Measurements from ENCODE around the gene C12orf42.

C12orf42 gene

DNA sequence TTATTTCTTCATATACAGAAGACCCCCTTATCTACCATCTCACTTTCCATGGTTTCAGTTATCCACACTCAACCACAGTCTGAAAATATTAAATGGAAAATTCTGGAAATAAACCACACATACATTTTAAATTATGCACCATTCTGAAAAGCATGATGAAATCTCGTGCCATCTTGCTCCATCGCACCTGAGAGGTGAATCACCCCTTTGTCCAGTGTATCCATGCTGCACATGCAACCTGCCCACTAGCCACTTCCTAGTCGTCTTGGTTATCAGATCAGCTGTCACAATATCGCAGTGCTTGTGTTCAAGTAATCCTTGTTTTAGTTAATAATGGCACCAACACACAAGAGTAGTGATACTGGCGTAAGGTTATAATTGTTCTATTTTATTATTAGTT lies 145.7 kb downstream of the C12orf42 start:
- H3K4me3 ChIP-seq (ENCODE audit: low read depth, low read length), result no peak overlapping the region

DNA sequence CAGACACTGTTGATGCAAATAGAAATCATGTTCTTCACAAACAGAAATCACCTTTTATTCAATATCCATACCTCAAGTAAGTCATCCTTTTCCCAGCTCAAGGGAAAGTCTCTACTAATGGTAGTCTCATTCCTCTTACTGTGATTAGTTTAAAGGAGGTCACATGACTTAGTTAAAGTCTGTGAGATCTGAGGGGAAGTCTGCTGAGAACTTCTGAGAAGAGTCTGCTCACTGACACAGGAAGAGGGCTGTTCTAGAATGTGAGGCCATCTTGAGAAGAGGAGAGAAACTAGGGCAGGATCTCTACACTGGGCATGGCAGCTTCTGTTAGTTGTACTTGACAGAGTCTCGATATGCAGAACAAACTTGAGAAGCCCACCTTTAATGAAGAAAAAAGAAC lies 146.8 kb downstream of the C12orf42 start:
- no peak overlapping the region for H3K4me3 ChIP-seq (ENCODE audit: low read depth, low read length)

GRCh38 chr12:103336940-103337339 lies 158.8 kb downstream of the C12orf42 start:
- H3K4me3 ChIP-seq (ENCODE audit: low read depth, low read length), result no peak overlapping the region

DNA sequence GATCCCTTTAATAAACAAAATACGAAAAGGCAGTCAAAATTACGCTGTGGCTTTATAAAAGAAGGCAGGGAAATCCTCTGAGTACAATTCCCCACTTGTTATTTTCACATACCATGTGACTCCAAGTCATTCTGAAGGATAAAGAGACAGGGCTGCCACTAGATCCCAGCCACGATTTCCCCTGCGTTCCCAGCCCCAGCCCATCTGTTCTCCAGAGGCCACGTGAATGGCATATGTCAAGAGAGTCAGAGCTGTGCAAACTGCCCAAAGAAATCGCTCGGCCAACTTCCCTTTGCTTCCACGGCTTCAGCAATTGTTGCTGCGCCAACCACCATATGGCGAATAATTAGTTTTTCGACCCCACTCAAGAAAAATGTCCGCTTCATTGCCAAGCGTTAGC lies 161.3 kb downstream of the C12orf42 start:
- H3K4me3 ChIP-seq (ENCODE audit: low read depth, low read length), result no peak overlapping the region

- no peak overlapping the region for H3K4me3 ChIP-seq (ENCODE audit: low read depth, low read length)
These were observed 162.1 kb downstream of the C12orf42 start for GRCh38 chr12:103333676-103334075.

GRCh38 chr12:103331643-103332042 lies 164.1 kb downstream of the C12orf42 start:
- no peak overlapping the region for H3K4me3 ChIP-seq (ENCODE audit: low read depth, low read length)

DNA sequence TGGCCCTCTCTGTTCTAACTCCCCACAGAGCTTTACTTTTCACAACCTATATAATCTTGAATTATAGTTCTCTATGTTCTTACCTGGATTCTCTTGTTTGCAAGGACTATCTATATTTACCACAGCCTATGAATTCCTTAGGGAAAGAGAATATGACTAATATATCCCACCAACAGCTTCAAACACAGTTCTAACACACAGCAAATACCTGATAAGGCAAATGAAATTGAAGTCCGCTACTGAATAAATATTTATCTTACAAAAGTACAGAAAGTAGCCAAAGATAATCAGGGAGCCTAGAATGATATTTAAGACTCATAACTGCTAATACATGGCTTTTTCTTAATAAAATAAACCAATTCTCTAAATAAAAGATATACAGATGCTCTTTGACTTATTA lies 165.1 kb downstream of the C12orf42 start:
- no peak overlapping the region for H3K4me3 ChIP-seq (ENCODE audit: low read depth, low read length)

GRCh38 chr12:103327676-103328075 lies 168.1 kb downstream of the C12orf42 start:
- no peak overlapping the region for H3K4me3 ChIP-seq (ENCODE audit: low read depth, low read length)

DNA sequence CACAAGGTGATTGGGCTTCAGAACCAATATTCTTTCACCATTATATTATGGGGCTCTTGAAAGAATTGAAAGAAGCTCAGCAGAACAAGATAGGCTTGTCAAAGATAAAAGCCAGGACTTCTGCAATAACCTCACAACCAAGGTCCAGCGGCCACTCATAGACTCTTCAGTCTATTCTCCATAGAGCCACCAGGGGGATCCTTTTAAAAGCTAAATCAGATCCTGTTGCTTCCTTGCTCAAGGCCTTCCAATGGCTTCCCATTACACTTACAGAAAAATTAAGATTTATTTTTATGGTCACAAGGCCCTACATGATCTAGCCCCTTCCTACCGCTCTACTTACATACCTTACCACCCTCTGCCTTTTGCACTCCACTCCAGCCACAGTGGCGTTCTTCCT lies 169.6 kb downstream of the C12orf42 start:
- no peak overlapping the region for H3K4me3 ChIP-seq (ENCODE audit: low read depth, low read length)

DNA sequence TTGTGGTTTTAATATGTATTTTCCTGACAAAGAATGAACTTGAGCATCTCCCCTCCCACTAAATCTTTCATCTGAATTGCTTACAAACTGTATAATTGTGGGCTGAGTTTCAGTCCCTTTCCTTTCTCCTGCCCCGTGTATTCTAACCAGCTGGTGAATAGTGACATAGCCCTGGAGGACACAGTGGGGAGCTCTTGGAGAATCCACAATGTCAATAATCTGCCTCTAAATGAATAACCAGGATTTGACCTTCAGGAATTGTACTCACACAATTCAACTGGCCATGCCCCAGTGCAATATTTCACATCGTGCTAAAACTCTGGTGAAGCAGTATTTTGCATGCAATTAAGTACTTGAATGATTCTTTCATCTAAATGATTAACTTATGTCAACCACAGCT lies 177.2 kb downstream of the C12orf42 start:
- no peak overlapping the region for H3K4me3 ChIP-seq (ENCODE audit: low read depth, low read length)

- no peak overlapping the region for H3K4me3 ChIP-seq (ENCODE audit: low read depth, low read length)
These were observed 178.5 kb downstream of the C12orf42 start for GRCh38 chr12:103317220-103317619.

DNA sequence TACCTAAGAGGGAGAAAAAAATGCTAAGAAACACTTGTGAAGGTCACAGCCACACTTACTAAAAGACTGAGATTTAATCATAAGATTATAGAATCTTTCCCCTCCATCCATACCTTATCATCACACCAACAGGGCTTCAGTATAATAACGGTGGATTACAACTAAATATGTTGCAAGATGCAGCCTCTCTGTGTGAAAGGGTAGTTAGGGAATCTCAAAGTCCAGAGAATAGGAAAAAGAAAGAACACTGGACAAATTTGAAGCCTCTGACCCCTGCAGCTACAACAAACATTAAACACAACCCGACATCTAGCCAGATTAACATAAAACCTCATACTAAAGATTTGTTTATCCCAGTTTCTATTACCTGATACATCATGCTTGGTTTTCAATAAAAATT lies 181.0 kb downstream of the C12orf42 start:
- no peak overlapping the region for H3K4me3 ChIP-seq (ENCODE audit: low read depth, low read length)

DNA sequence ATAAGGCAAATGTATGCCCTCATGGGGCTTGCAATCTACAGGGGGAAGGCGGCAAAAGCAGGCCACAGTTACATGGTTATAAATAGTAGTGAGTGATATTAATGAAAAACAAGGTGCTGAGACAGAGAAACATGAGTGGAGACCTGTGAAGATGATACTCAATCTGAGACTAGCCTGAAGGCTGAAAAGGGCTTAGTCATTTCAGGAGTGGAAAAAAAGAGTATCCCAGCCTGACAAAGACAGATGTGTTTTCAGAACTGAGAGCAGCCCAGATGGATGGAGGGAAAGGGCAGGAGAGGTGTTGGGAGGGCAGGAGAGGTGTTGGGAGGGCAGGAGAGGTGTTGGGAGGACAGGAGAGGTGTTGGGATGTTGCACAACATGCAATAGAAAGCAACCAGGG lies 181.9 kb downstream of the C12orf42 start:
- H3K4me3 ChIP-seq (ENCODE audit: low read depth, low read length), result no peak overlapping the region

DNA sequence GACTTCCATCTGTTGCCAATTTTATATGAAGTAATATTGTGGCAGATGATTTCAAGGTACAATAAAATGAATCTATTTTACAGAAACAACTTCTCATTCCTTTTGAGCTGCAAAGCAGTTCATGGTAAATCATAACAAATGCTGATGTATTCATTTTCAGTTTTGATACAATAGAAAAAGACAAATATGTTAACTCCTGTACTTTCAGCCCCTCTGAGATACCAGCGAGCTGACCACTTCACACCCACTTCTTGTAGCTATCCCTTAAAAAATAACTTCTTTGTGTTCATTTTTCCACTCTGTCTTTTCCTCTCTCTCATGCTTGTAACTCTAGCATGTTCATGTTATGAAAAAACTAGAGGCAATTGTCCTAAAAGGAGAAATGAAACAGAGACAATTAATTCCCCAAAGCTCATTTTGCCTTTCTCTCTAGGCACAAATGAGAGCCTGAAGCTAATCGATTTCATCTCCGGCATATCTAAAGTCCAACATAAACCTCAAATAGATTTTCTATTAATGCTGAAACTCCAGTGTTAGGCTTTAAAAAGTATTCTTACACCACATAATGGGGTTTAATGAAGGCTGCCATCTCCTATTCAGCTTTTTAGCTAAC lies 182.9 kb downstream of the C12orf42 start:
- no peak overlapping the region for H3K4me3 ChIP-seq (ENCODE audit: low read depth, low read length)

DNA sequence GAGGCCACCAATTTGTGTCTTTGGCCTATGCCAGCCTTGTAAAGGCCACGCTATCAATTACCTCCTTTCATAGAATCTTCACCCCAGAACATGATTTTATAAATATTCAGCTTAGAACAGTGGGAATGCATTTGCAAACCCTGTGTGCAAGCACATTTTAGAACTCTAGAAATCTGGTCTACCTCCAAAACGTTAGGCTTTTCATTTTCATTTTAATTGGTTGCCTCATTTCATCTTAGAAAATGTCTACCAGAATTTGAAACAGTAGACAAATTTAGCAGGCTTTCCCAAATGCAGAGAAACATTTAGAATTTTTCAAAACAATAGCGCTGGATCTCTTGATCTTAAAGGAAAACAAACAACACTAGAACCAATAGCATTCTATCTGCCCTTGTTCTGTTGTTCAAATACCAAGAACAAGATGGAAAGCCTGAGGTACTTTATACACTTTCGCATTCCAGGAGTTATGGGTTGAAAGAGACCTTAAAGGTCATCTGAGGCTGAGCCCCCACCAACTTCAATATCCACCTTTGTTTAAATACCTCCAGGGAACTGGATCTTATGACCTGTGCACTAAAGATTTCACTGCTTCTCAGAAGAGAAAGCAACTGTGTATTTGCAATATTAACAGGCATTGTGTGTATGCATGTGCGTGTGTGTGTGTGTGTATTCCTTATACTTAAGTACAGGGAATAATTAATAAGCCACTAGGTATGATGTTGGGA lies 185.1 kb downstream of the C12orf42 start:
- no peak overlapping the region for H3K4me3 ChIP-seq (ENCODE audit: low read depth, low read length)

DNA sequence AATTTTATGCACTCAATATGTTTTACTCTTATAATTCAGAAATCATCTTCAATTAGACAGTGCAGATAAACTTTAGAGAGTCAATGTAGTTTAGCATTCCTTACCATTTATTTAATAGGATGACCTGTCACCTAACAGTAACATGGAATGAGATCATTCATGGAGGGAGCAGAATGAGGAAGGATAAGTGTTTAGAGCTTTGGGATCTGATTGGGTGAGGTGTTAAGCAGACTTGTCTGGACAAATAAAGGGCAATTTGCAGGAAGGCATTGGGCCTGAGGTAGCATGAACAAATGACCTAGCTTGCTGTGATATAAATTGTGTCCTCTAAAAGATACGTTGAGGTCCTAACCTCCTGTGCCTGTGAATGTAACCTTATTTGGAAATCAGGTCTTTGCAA lies 187.4 kb downstream of the C12orf42 start:
- H3K4me3 ChIP-seq (ENCODE audit: low read depth, low read length), result no peak overlapping the region

GRCh38 chr12:103303484-103303883 lies 192.3 kb downstream of the C12orf42 start:
- H3K4me3 ChIP-seq (ENCODE audit: low read depth, low read length), result no peak overlapping the region

GRCh38 chr12:103301642-103302591 lies 193.9 kb downstream of the C12orf42 start:
- no peak overlapping the region for H3K4me3 ChIP-seq (ENCODE audit: low read depth, low read length)

DNA sequence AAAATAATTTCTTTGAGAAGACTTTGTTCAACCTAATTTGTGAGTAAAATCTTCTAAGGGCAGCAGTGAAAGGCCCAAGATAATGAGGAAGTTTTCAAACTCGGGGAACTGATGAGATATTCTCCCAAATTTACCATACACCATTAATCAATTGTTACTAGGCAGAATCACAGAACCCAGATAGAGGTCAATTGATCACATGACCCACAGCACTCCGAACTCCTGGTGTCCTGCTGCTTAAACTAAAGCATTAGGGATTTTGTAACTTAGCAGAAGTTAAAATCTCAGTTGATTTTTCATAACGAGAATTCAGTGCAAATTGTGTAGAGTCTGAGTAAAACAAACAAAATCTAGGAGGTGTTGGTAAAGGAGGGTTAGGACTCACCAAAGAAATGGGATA lies 207.8 kb downstream of the C12orf42 start:
- H3K4me3 ChIP-seq (ENCODE audit: low read depth, low read length), result no peak overlapping the region

DNA sequence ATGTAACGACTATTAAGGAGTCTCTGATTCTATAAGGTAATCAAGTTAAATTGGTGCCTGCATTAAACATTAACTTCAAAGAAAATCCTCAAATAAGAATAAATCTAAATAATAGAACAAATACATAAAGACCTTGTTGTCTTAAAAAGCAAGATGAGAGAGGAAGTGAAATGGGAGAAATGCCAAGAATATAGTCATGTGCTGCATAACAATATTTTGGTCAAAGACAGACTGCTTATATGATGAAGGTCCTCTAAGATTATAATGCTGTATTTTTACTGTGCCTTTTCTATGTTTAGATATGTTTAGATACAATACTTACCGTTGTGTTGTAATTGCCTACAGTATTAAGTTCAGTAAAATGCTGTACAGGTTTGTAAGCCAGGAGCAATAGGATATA lies 213.6 kb downstream of the C12orf42 start:
- H3K4me3 ChIP-seq (ENCODE audit: low read depth, low read length), result no peak overlapping the region

GRCh38 chr12:103279444-103279843 lies 216.3 kb downstream of the C12orf42 start:
- no peak overlapping the region for H3K4me3 ChIP-seq (ENCODE audit: low read depth, low read length)

- H3K4me3 ChIP-seq (ENCODE audit: low read depth, low read length), result no peak overlapping the region
These were observed 217.4 kb downstream of the C12orf42 start for GRCh38 chr12:103278329-103278728.
